Mesendoderm (in vitro differentiated cells): Measurements from ENCODE around the gene EMC6.

Experiments
- DNase-seq: peaks from one replicate; pipeline ENCODE4 v3.0.0; 2013
- H2AK5ac ChIP-seq: 2 replicates; pipeline ENCODE4 v1.6.1; 2013; ENCODE audit warnings: low read length, inconsistent platforms
- H2BK120ac ChIP-seq: 2 replicates; pipeline ENCODE4 v1.6.1; 2013; ENCODE audit warnings: low read depth, mild to moderate bottlenecking, low read length, moderate library complexity, mixed read lengths
- H2BK15ac ChIP-seq: replicated peaks from 2 replicates; pipeline ENCODE4 v1.6.1; 2013; ENCODE audit warnings: low read depth, mild to moderate bottlenecking, moderate library complexity
- H2BK5ac ChIP-seq: 2 replicates; pipeline ENCODE4 v1.6.1; 2013; ENCODE audit warnings: low read length, inconsistent platforms
- H3K18ac ChIP-seq: 2 replicates; pipeline ENCODE4 v1.6.1; 2013; ENCODE audit warnings: mild to moderate bottlenecking, low read length, mixed read lengths
- H3K23ac ChIP-seq: one replicate; pipeline ENCODE4 v1.6.1; 2013; ENCODE audit warnings: low read length
- H3K27ac ChIP-seq: 2 replicates; pipeline ENCODE4 v1.5.1; 2013; ENCODE audit warnings: low read depth, mild to moderate bottlenecking, inconsistent platforms, low read length, moderate library complexity
- H3K27me3 ChIP-seq: 2 replicates; pipeline ENCODE4 v1.6.1; 2013; ENCODE audit warnings: low read length, control low read depth, mild to moderate bottlenecking, inconsistent platforms; ENCODE audit not compliant: insufficient read depth, poor library complexity
- H3K36me3 ChIP-seq: 2 replicates; pipeline ENCODE4 v1.6.1; 2013; ENCODE audit warnings: low read length, inconsistent platforms; ENCODE audit not compliant: control insufficient read depth, insufficient read depth
- H3K4ac ChIP-seq: one replicate; pipeline ENCODE4 v1.6.1; 2013; ENCODE audit warnings: low read depth, mild to moderate bottlenecking, low read length, moderate library complexity
- H3K4me1 ChIP-seq: 2 replicates; pipeline ENCODE4 v1.6.1; 2013; ENCODE audit warnings: low read depth, low read length, inconsistent platforms; ENCODE audit not compliant: control insufficient read depth
- H3K4me2 ChIP-seq: 2 replicates; pipeline ENCODE4 v1.6.1; 2013; ENCODE audit warnings: low read length
- H3K4me3 ChIP-seq: 2 replicates; pipeline ENCODE4 v1.5.1; 2013; ENCODE audit warnings: mild to moderate bottlenecking, low read length
- H3K56ac ChIP-seq: one replicate; pipeline ENCODE4 v1.6.1; 2013; ENCODE audit warnings: low read length
- H3K79me1 ChIP-seq: 2 replicates; pipeline ENCODE4 v1.6.1; 2013; ENCODE audit warnings: low read length, inconsistent platforms
- H3K79me2 ChIP-seq: 2 replicates; pipeline ENCODE4 v1.6.1; 2013; ENCODE audit warnings: mild to moderate bottlenecking, low read length; ENCODE audit not compliant: control insufficient read depth, insufficient read depth
- H3K9ac ChIP-seq: 2 replicates; pipeline ENCODE4 v1.6.1; 2013; ENCODE audit warnings: low read length, inconsistent platforms
- H4K5ac ChIP-seq: one replicate; pipeline ENCODE4 v1.6.1; 2013; ENCODE audit warnings: low read length
- H4K8ac ChIP-seq: one replicate; pipeline ENCODE4 v1.6.1; 2013; ENCODE audit warnings: low read depth, mild to moderate bottlenecking, control low read depth, low read length, moderate library complexity
- WGBS: extraction: QIAGEN DNeasy Blood & Tissue Kit; methylation state at CpG from one replicate; pipeline ENCODE4 v1.1.7; 2013; ENCODE audit warnings: low lambda C conversion rate, missing lambda C conversion rate; ENCODE audit not compliant: insufficient coverage; ENCODE audit errors: extremely low coverage; 5-methylcytosine and 5-hydroxymethylcytosine counted together

Gene EMC6

GRCh38 chr17:3663102-3664011 is 5.3 kb upstream of the EMC6 start:
- no peak overlapping the region for H3K56ac ChIP-seq
- H3K27me3 ChIP-seq = no peaks in the 10 kb centered on the region
- H4K5ac ChIP-seq = no peak overlapping the region
- H3K4me3 ChIP-seq = no peak overlapping the region
- no peaks in the 10 kb centered on the region for H3K4me1 ChIP-seq
- H2BK120ac ChIP-seq = no peak overlapping the region
- no peak overlapping the region for H3K4ac ChIP-seq
- no peaks in the 10 kb centered on the region for H3K36me3 ChIP-seq
- H4K8ac ChIP-seq = no peak overlapping the region
- H3K23ac ChIP-seq = no peak overlapping the region
- H2BK5ac ChIP-seq = no peak overlapping the region
- H2BK15ac ChIP-seq = no peak overlapping the region
- H3K9ac ChIP-seq = no peak overlapping the region
- no peak for DNase-seq
- no peak overlapping the region for H3K27ac ChIP-seq
- no peak overlapping the region for H3K18ac ChIP-seq
- no CpG with 5 or more reads among the region's 33 CpGs for WGBS
- H3K79me2 ChIP-seq = peaks cover 7% of the 10 kb centered on the region
- no peak overlapping the region for H3K4me2 ChIP-seq
- peaks cover 12% of the 10 kb centered on the region for H3K79me1 ChIP-seq
- H2AK5ac ChIP-seq = no peak overlapping the region

- Histone ChIP-seq H3K18ac (no peak overlapping the region), H4K5ac (no peak overlapping the region), H4K8ac (no peak overlapping the region), H3K23ac (no peak overlapping the region), H2BK120ac (no peak overlapping the region), H3K79me2 (peaks cover 20% of the 10 kb centered on the region), H3K4ac (no peak overlapping the region), H2BK15ac (no peak overlapping the region), H3K27me3 (no peaks in the 10 kb centered on the region), H3K56ac (no peak overlapping the region), H3K4me3 (no peak overlapping the region), H3K4me2 (no peak overlapping the region), H3K9ac (no peak overlapping the region), H3K4me1 (no peaks in the 10 kb centered on the region), H3K36me3 (no peaks in the 10 kb centered on the region), H2BK5ac (no peak overlapping the region), H3K79me1 (peaks cover 16% of the 10 kb centered on the region), H2AK5ac (no peak overlapping the region), H3K27ac (no peak overlapping the region)
- no peak for DNase-seq
- no CpG with 5 or more reads among the region's 5 CpGs for WGBS
Observed at GRCh38 chr17:3665834-3666233, 2.8 kb upstream of the EMC6 start.

- H3K4me3 ChIP-seq = no peak overlapping the region
- DNase-seq = no peak
- no peak overlapping the region for H4K5ac ChIP-seq
- no peak overlapping the region for H4K8ac ChIP-seq
- H3K9ac ChIP-seq = no peak overlapping the region
- no peak overlapping the region for H2BK15ac ChIP-seq
- H3K27ac ChIP-seq = no peak overlapping the region
- no CpG with 5 or more reads among the region's 6 CpGs for WGBS
- H3K27me3 ChIP-seq = no peaks in the 10 kb centered on the region
- no peak overlapping the region for H3K4me2 ChIP-seq
- H3K56ac ChIP-seq = no peak overlapping the region
- H2BK5ac ChIP-seq = no peak overlapping the region
- H2AK5ac ChIP-seq = no peak overlapping the region
- no peak overlapping the region for H2BK120ac ChIP-seq
- no peak overlapping the region for H3K18ac ChIP-seq
- no peaks in the 10 kb centered on the region for H3K36me3 ChIP-seq
- H3K4me1 ChIP-seq = no peaks in the 10 kb centered on the region
- no peak overlapping the region for H3K23ac ChIP-seq
- peaks cover 16% of the 10 kb centered on the region for H3K79me1 ChIP-seq
- no peak overlapping the region for H3K4ac ChIP-seq
- H3K79me2 ChIP-seq = peaks cover 20% of the 10 kb centered on the region
Observed at GRCh38 chr17:3666516-3666915, 2.1 kb upstream of the EMC6 start.

DNA sequence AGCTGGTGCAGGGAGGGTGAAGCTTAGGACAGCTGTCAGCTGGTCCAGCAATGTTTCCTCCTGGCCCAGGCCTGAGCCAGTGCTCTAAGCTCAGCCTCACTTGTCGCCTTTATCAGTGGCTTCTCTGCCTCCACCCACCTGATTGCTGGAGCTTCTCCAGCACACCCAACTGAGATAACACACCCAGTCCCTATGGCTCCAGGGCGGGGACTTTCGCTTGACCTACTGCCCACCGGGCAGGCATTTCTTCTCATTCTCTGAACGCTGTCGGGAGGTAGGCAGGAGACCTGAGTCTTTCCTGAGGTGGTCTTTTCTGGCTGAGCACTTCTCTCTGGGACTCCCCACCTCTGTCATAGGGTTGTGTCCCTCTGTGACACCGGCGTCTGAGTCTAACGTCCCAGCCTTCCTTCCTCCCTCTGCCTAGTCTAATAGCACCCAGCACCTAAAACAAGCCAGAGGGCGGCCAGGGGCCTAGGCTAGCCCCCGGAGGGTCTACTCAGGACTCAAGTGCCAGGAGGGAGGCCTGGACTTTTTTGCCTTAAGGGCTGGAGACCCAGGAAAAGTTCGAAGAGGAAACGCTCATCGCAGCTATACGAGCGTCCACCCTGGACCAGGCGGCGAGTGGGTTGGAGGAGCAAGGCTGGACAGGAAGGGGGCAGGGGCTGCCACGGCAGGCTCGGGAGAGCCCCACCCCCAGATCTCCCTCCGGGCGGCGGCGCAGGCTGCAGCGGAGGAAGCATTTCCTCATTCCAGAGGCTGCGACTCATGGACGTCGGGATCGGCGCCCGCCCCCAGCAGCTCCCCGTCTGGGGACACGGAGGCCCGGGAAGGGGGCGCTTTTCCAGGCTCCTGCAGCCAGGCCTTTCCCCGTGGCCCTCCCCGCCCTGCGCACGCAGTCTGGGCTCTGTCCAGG is 990 bp upstream of the EMC6 start:
- H3K4me3 ChIP-seq = peak overlapping the region; percentile 25
- H3K56ac ChIP-seq = peak overlapping the region; percentile 97
- DNase-seq = peak; percentile 92
- H3K27me3 ChIP-seq = no peaks in the 10 kb centered on the region
- peak overlapping the region; percentile 76 for H2BK5ac ChIP-seq
- H3K4me2 ChIP-seq = peak overlapping the region; percentile 97
- H2BK120ac ChIP-seq = peak overlapping the region; percentile 14
- no peak overlapping the region for H2BK15ac ChIP-seq
- H3K4ac ChIP-seq = peak overlapping the region; percentile 83
- H3K23ac ChIP-seq = peak overlapping the region; percentile 97
- no peaks in the 10 kb centered on the region for H3K36me3 ChIP-seq
- H3K9ac ChIP-seq = peak overlapping the region; percentile 96
- no peaks in the 10 kb centered on the region for H3K4me1 ChIP-seq
- H3K79me2 ChIP-seq = peaks cover 20% of the 10 kb centered on the region
- no peak overlapping the region for H4K5ac ChIP-seq
- peak overlapping the region; percentile 69 for H3K18ac ChIP-seq
- H2AK5ac ChIP-seq = peak overlapping the region; percentile 54
- no CpG with 5 or more reads among the region's 39 CpGs for WGBS
- peak overlapping the region; percentile 93 for H3K27ac ChIP-seq
- peaks cover 16% of the 10 kb centered on the region for H3K79me1 ChIP-seq
- H4K8ac ChIP-seq = no peak overlapping the region

DNA sequence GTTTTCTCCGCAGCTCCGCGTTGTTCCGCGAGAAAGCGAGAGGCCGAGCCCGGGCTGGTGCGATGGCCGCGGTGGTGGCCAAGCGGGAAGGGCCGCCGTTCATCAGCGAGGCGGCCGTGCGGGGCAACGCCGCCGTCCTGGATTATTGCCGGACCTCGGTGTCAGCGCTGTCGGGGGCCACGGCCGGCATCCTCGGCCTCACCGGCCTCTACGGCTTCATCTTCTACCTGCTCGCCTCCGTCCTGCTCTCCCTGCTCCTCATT is 404 bp downstream of the EMC6 start:
- Histone ChIP-seq H3K27ac (no peak overlapping the region), H2BK120ac (no peak overlapping the region), H2AK5ac (no peak overlapping the region), H3K4me1 (no peaks in the 10 kb centered on the region), H3K79me1 (peaks cover 16% of the 10 kb centered on the region), H2BK5ac (no peak overlapping the region), H3K23ac (no peak overlapping the region), H3K18ac (peak overlapping the region; percentile 35), H2BK15ac (no peak overlapping the region), H3K4ac (no peak overlapping the region), H3K36me3 (no peaks in the 10 kb centered on the region), H4K5ac (no peak overlapping the region), H3K9ac (peak overlapping the region; percentile 88), H4K8ac (no peak overlapping the region), H3K27me3 (no peaks in the 10 kb centered on the region), H3K56ac (peak overlapping the region; percentile 81), H3K4me2 (peak overlapping the region; percentile 12), H3K4me3 (peak overlapping the region; percentile 84), H3K79me2 (peaks cover 20% of the 10 kb centered on the region)
- no CpG with 5 or more reads among the region's 32 CpGs for WGBS
- no peak for DNase-seq
